Adrenal gland (tissue), 12 donors: ENCODE data around the gene PTTG2. TPM values are rescaled to one million over a fixed set of nuclear protein-coding genes. Genes with fewer than 3 reads are reported as not detected.

Source experiments
- DNase-seq, 7 donors: peaks; one replicate each; pipeline ENCODE4 v3.0.0-alpha.2; 2019 to 2020
- H3K27ac ChIP-seq, 5 donors: fragments of 200-600 bp; sonication (generic) in 4 of 5; 1 replicate in 3 of 5; 2 replicates in 2 of 5; pipeline versions ENCODE4 v1.5.1 to v1.8.0; 2016 to 2020; ENCODE audit warnings: mild to moderate bottlenecking in 1 of 5
- H3K27me3 ChIP-seq: fragments of 200-600 bp; 2 replicates; pipeline ENCODE4 v1.8.0; 2021
- H3K36me3 ChIP-seq, 2 donors: fragments of 200-600 bp; replicated peaks in 1 of 2; 1 replicate in 1 of 2; 2 replicates in 1 of 2; pipeline versions ENCODE4 v1.5.1 to v1.8.0; 2018 to 2022
- H3K4me1 ChIP-seq, 2 donors: fragments of 200-600 bp; replicated peaks in 1 of 2; 1 replicate in 1 of 2; 2 replicates in 1 of 2; pipeline versions ENCODE4 v1.5.1 to v1.8.0; 2018 to 2021
- H3K4me3 ChIP-seq, 4 donors: fragments of 200-600 bp; sonication (generic) in 3 of 4; one replicate each; pipeline ENCODE4 v1.5.1; 2016 to 2018
- H3K9me3 ChIP-seq, 3 donors: fragments of 200-600 bp; sonication (generic) in 1 of 3; replicated peaks in 1 of 3; 1 replicate in 2 of 3; 2 replicates in 1 of 3; pipeline versions ENCODE4 v1.5.1 to v1.8.0; 2016 to 2021
- POLR2A ChIP-seq, 2 donors: fragments of 450-650 bp; IDR thresholded peaks; one replicate each; pipeline ENCODE4 v1.6.1; 2017; ENCODE audit warnings: antibody characterized with exemption in 2 of 2, mild to moderate bottlenecking in 2 of 2, moderate library complexity in 1 of 2
- WGBS, 4 donors: extraction: QIAGEN DNeasy Blood & Tissue Kit in 2 of 4; methylation state at CpG; one replicate each; pipeline versions ENCODE4 v1.1.5 to v1.1.7; 2013 to 2017; 5-methylcytosine and 5-hydroxymethylcytosine counted together
- intact Hi-C, 2 donors: fragments of 100-400 bp; cut with DNase I; formaldehyde crosslinking; loops; one replicate each; pipeline versions ENCODE4 v1.14.1 to v1.15.0; 2022 to 2023
- polyA plus RNA-seq, 3 donors: library from polyadenylated mRNA; stranded (reverse); fragments of 200-250 nt in 2 of 3; fragments of 350-450 nt in 1 of 3; fragmentation: Illumina TruSeq in 1 of 3; extraction: RNeasy Lipid Tissue Mini Kit (QIAGEN cat#74804) in 1 of 3; gene quantifications; one replicate each; pipeline ENCODE4 v1.2.3, GENCODE V29; 2013 to 2014
- total RNA-seq, 9 donors: library from RNA; depleted of rRNA in 4 of 9; stranded (reverse); fragments of >200 nt in 4 of 9; fragments of 120-200 nt in 1 of 9; fragmentation: NEBNext Ultra II Directional in 1 of 9; extraction: Animal tissue kit (Norgen Biotek cat#: 25700) in 1 of 9; gene quantifications; one replicate each; pipeline versions ENCODE4 v1.1.0 to v1.2.4, GENCODE V29; 2013 to 2023
- TF ChIP-seq, protein P1 (sequence below), 6 experiments: fragments of 450-650 bp in 4 of 6; fragments of 200-600 bp in 2 of 6; sonication (generic) in 1 of 6; IDR thresholded peaks; 1 replicate in 5 of 6; 2 replicates in 1 of 6; pipeline versions ENCODE4 v1.5.1 to v1.8.0; 2016 to 2021; ENCODE audit warnings: antibody characterized with exemption in 6 of 6, mild to moderate bottlenecking in 2 of 6, moderate library complexity in 1 of 6
- donor health status: healthy with polysubstance abuse.
- donor health status: Bipolar disorder and iron deficiency.
- donor health status: DM: yes; HTN: yes; CAD: no.
- donor health status: DM: no; HTN: no; CAD: no.
- donor health status: DM: no; HTN: no; CAD: no.
- donor health status: DM: yes; HTN: yes; CAD: no.

Gene PTTG2
- total and polyA plus RNA-seq, 12 donors, result 0.13 to 1.2 (median 0.32) TPM; not detected in 7

DNA sequence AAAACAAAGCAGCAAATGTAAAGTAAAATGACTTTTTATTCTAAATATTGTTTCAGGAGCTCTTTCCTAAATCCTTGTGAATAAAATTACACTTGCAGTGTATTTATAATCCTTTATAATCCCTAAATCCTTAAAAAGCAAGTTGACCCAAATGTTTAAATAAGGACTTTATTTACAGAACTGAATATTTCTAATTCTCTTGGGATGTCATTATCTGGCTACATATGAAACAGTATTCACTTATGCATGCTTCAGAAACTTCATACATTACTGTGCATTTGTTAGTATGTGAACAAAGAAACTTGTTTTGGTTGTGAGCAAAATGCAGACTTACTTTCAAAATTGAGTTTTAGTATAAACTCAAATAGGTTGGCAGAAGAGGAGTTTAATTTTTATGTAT is 49.2 kb downstream of the PTTG2 start:
- Histone ChIP-seq H3K4me3 (no peak overlapping the region), H3K36me3 (no peaks in the 10 kb centered on the region), H3K27ac (no peak overlapping the region), H3K4me1 (peaks cover 8 to 9% of the 10 kb centered on the region in 2 donors), H3K27me3 (no peaks in the 10 kb centered on the region), H3K9me3 (no peaks in the 10 kb centered on the region)
- intact Hi-C loops, result no loop called here
- TF ChIP-seq, protein P1, sequence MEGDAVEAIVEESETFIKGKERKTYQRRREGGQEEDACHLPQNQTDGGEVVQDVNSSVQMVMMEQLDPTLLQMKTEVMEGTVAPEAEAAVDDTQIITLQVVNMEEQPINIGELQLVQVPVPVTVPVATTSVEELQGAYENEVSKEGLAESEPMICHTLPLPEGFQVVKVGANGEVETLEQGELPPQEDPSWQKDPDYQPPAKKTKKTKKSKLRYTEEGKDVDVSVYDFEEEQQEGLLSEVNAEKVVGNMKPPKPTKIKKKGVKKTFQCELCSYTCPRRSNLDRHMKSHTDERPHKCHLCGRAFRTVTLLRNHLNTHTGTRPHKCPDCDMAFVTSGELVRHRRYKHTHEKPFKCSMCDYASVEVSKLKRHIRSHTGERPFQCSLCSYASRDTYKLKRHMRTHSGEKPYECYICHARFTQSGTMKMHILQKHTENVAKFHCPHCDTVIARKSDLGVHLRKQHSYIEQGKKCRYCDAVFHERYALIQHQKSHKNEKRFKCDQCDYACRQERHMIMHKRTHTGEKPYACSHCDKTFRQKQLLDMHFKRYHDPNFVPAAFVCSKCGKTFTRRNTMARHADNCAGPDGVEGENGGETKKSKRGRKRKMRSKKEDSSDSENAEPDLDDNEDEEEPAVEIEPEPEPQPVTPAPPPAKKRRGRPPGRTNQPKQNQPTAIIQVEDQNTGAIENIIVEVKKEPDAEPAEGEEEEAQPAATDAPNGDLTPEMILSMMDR (IDR thresholded peaks at IDR 0.05), result no peak
- no peak for TF ChIP-seq POLR2A (IDR thresholded peaks at IDR 0.05)
- DNase-seq, result no peak

DNA sequence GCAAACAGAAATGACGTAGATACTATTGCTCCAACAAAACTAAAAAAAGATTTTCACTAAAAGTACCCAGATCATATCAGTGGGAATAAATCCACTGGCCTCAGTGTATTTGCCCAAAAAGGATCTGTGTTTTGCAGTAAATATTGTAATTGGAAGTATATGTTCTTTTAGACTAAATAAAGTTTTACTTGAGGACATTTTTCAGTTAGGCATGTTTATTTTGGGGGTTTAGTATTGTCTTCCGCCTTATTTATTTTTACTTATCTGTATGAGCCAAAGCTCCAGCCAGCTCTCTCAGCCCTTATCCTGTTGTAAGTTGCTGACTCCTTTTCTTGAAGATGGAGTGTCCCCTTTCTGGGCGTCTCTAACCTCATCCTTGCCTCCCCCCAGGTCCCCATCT is 49.8 kb downstream of the PTTG2 start:
- DNase-seq, result no peak
- peaks cover 8 to 9% of the 10 kb centered on the region in 2 donors for H3K4me1 ChIP-seq
- intact Hi-C loops, result no loop called here
- no peaks in the 10 kb centered on the region for H3K9me3 ChIP-seq
- H3K27me3 ChIP-seq, result no peaks in the 10 kb centered on the region
- no peaks in the 10 kb centered on the region for H3K36me3 ChIP-seq
- no peak overlapping the region for H3K4me3 ChIP-seq
- H3K27ac ChIP-seq, result no peak overlapping the region
- TF ChIP-seq, protein P1 (IDR thresholded peaks at IDR 0.05), result no peak
- TF ChIP-seq POLR2A (IDR thresholded peaks at IDR 0.05), result no peak
- WGBS, 4 donors, result 72 to 83% (median 76%) methylated on average over 3 of the region's 3 CpGs

Other genes with a start within 250 kb of the PTTG2 start
- gene PGM2, start 133.7 kb upstream of the PTTG2 start, total RNA-seq, result 10 to 100 TPM; 13.3 to 59.2 (median 34.8) TPM
- 10 to 100 TPM in 1 of 3 donors, 1 to 10 TPM in 2; 6.8 to 26.5 (median 7.4) TPM for gene PGM2, start 133.7 kb upstream of the PTTG2 start, polyA plus RNA-seq
- gene TBC1D1, start 69.3 kb upstream of the PTTG2 start, total RNA-seq, result 10 to 100 TPM; 16.3 to 77.3 (median 29.8) TPM
- gene TBC1D1, start 69.3 kb upstream of the PTTG2 start, polyA plus RNA-seq, result 10 to 100 TPM; 17.8 to 25.8 (median 23.1) TPM